ENCODE results near the gene SLC9A3.

SLC9A3 gene

DNA sequence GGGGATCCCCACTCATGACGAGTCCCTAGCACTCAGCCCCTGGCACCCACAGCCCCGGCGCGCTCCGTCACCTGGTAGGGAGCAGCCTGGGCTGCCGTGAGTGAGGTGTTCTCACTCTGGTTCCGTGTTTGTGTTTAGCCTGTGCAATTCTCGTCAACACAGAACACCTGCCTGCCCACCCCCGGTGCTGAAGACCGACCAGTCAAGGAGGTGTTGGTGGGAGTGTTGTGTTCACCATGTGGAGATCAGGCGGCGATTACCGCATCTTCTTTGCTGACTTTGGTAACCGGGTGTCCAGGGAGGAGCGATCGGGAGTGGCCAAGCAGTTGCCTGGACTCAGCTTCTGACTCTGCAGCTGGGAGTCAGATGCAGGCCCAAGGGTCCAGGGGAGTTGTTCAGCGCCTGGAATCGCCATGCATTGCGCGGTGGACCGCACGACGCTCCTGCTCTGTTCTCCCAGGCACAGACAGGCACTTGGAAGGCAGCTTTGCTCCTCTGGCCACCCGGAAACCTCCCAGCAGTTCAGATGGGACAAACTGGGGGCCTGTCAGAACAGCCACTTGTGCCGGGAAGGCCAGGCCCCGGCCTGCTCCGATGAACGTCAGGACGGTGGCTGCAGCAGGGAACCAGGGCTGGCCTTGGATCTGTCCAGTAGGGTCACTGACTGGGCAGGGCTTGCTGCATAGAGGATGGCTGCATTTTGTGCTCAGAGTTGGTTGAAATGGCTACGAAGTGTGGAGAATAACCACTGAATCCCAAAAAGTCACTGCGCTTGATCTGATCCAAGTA lies 53.1 kb downstream of the SLC9A3 start:
- H3K36me3 ChIP-seq (ENCODE audit: insufficient read depth, low read length): peaks cover 23% of the 10 kb centered on the region
- H3K9ac ChIP-seq (ENCODE audit: low read length): peak overlapping the region; percentile 100; the same call in 1 of the 2 replicates
- no peaks in the 10 kb centered on the region for H3F3A ChIP-seq (ENCODE audit: insufficient read depth, low read length)
- H3K79me2 ChIP-seq (ENCODE audit: insufficient read depth, low read length): 0 out of 2 replicates have a peak, but pooled peaks cover 4% of the 10 kb centered on the region
- no peak overlapping the region for H2AFZ ChIP-seq (ENCODE audit: low read length)
- no peaks in the 10 kb centered on the region for H4K20me1 ChIP-seq (ENCODE audit: insufficient read depth, low read length)
- H3K9me2 ChIP-seq (ENCODE audit: low read depth, low read length): no peaks in the 10 kb centered on the region
- H3K4me3 ChIP-seq (ENCODE audit: low read depth, low read length, poor library complexity, severe bottlenecking): peak overlapping the region; percentile 78
- H3K27me3 ChIP-seq (ENCODE audit: insufficient read depth, low read length): peaks cover 8% of the 10 kb centered on the region; the same call in 1 of the 2 replicates
- H3K4me1 ChIP-seq (ENCODE audit: insufficient read depth, low read length, severe bottlenecking): peaks cover 39% of the 10 kb centered on the region
- no peak overlapping the region for H3K27ac ChIP-seq (ENCODE audit: low read depth, low read length, poor library complexity, severe bottlenecking)
- TF ChIP-seq, protein P1, sequence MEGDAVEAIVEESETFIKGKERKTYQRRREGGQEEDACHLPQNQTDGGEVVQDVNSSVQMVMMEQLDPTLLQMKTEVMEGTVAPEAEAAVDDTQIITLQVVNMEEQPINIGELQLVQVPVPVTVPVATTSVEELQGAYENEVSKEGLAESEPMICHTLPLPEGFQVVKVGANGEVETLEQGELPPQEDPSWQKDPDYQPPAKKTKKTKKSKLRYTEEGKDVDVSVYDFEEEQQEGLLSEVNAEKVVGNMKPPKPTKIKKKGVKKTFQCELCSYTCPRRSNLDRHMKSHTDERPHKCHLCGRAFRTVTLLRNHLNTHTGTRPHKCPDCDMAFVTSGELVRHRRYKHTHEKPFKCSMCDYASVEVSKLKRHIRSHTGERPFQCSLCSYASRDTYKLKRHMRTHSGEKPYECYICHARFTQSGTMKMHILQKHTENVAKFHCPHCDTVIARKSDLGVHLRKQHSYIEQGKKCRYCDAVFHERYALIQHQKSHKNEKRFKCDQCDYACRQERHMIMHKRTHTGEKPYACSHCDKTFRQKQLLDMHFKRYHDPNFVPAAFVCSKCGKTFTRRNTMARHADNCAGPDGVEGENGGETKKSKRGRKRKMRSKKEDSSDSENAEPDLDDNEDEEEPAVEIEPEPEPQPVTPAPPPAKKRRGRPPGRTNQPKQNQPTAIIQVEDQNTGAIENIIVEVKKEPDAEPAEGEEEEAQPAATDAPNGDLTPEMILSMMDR (IDR thresholded peaks at IDR 0.05; ENCODE audit: low read length): no peak
- TF ChIP-seq EZH2 (IDR thresholded peaks at IDR 0.05; ENCODE audit: borderline replicate concordance, low read length): no peak
- no peaks in the 10 kb centered on the region for H3K9me3 ChIP-seq (ENCODE audit: low read length)
- peak overlapping the region; percentile 88 for H3K4me2 ChIP-seq (ENCODE audit: low read length)

DNA sequence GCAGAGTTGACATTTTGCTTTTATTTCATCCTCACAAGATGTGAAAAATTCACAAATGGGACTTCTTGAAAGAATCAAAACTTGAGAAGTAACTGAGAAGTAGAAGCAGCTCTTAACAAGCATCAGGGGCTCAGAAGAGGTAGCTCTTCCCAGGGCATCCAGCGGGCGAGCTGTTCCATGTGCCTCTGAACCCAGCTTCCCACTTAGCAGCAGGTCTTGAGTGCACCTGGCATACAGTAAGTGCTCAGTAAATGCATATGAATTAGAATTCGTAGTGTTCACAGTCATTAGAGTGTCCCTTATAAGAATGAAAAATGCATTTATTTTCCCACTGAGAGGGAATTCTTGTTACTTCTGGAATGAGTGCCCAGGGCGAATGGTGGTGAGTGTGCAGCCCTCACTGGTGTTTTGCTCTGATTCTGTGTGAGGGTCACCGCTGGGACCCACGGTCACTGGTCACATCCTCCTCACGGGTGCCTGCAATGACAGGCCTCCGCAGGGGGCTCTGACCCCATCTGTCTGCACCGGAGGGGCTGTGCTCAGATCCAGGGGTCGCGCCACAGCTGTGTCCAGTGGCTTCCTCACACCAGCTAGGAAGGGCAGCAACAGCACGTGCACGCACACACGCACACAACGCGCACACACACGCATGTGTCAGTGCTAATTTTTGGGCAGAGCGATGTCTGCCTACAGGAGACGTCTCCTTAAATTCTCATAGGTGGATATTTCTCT lies 54.3 kb downstream of the SLC9A3 start:
- no peaks in the 10 kb centered on the region for H3K27me3 ChIP-seq (ENCODE audit: insufficient read depth, low read length)
- H2AFZ ChIP-seq (ENCODE audit: low read length): no peak overlapping the region
- H3K79me2 ChIP-seq (ENCODE audit: insufficient read depth, low read length): 0 out of 2 replicates have a peak, but pooled peaks cover 4% of the 10 kb centered on the region
- H3K36me3 ChIP-seq (ENCODE audit: insufficient read depth, low read length): peaks cover 30% of the 10 kb centered on the region
- TF ChIP-seq EZH2 (IDR thresholded peaks at IDR 0.05; ENCODE audit: borderline replicate concordance, low read length): no peak
- TF ChIP-seq, protein P1 (IDR thresholded peaks at IDR 0.05; ENCODE audit: low read length): no peak
- no peaks in the 10 kb centered on the region for H3F3A ChIP-seq (ENCODE audit: insufficient read depth, low read length)
- H3K4me3 ChIP-seq (ENCODE audit: low read depth, low read length, poor library complexity, severe bottlenecking): peak overlapping the region; percentile 78
- H3K9me3 ChIP-seq (ENCODE audit: low read length): no peaks in the 10 kb centered on the region
- peaks cover 38% of the 10 kb centered on the region for H3K4me1 ChIP-seq (ENCODE audit: insufficient read depth, low read length, severe bottlenecking)
- H3K4me2 ChIP-seq (ENCODE audit: low read length): peak overlapping the region; percentile 88; the same call in 1 of the 2 replicates
- H3K9ac ChIP-seq (ENCODE audit: low read length): no peak overlapping the region
- no peak overlapping the region for H3K27ac ChIP-seq (ENCODE audit: low read depth, low read length, poor library complexity, severe bottlenecking)
- no peaks in the 10 kb centered on the region for H3K9me2 ChIP-seq (ENCODE audit: low read depth, low read length)
- no peaks in the 10 kb centered on the region for H4K20me1 ChIP-seq (ENCODE audit: insufficient read depth, low read length)

DNA sequence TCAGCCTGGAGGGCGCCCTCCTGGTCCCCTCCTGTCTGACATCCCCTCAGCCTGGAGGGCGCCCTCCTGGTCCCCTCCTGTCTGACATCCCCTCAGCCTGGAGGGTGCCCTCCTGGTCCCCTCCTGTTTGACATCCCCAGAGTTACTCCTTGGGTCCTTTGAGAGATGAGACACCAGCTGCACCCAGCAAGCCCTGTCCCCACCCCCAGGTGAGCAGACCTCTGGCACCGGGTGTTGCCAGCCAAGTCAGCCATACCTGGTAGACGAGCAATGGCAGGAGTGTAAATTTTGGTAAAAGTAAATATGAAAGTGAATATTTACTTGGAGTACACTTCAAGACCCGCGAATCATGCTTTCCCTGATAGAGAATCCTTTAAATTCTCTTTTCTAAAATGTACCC lies 55.8 kb downstream of the SLC9A3 start:
- H3K36me3 ChIP-seq (ENCODE audit: insufficient read depth, low read length): peaks cover 43% of the 10 kb centered on the region
- TF ChIP-seq EZH2 (IDR thresholded peaks at IDR 0.05; ENCODE audit: borderline replicate concordance, low read length): no peak
- TF ChIP-seq, protein P1 (IDR thresholded peaks at IDR 0.05; ENCODE audit: low read length): no peak
- no peak overlapping the region for H3K9ac ChIP-seq (ENCODE audit: low read length)
- H3K27ac ChIP-seq (ENCODE audit: low read depth, low read length, poor library complexity, severe bottlenecking): no peak overlapping the region
- H3K79me2 ChIP-seq (ENCODE audit: insufficient read depth, low read length): 0 out of 2 replicates have a peak, but pooled peaks cover 4% of the 10 kb centered on the region
- H2AFZ ChIP-seq (ENCODE audit: low read length): no peak overlapping the region
- no peaks in the 10 kb centered on the region for H3K27me3 ChIP-seq (ENCODE audit: insufficient read depth, low read length)
- H3F3A ChIP-seq (ENCODE audit: insufficient read depth, low read length): no peaks in the 10 kb centered on the region
- H3K4me1 ChIP-seq (ENCODE audit: insufficient read depth, low read length, severe bottlenecking): peaks cover 28% of the 10 kb centered on the region
- no peak overlapping the region for H3K4me3 ChIP-seq (ENCODE audit: low read depth, low read length, poor library complexity, severe bottlenecking)
- H3K4me2 ChIP-seq (ENCODE audit: low read length): no peak overlapping the region
- H4K20me1 ChIP-seq (ENCODE audit: insufficient read depth, low read length): no peaks in the 10 kb centered on the region
- no peaks in the 10 kb centered on the region for H3K9me2 ChIP-seq (ENCODE audit: low read depth, low read length)
- no peaks in the 10 kb centered on the region for H3K9me3 ChIP-seq (ENCODE audit: low read length)
